ENCODE measurements around the gene PARP16.

Gene PARP16

GRCh38 chr15:65254758-65255157, 31.9 kb downstream of the PARP16 start:
- DNase-seq (ENCODE audit: low read depth): no peak
- TF ChIP-seq MAX (IDR thresholded peaks at IDR 0.05; ENCODE audit: low read depth, low read length): no peak
- no peak for TF ChIP-seq MYC (IDR thresholded peaks at IDR 0.05; ENCODE audit: low read depth, low read length)
- TF ChIP-seq, protein P1, sequence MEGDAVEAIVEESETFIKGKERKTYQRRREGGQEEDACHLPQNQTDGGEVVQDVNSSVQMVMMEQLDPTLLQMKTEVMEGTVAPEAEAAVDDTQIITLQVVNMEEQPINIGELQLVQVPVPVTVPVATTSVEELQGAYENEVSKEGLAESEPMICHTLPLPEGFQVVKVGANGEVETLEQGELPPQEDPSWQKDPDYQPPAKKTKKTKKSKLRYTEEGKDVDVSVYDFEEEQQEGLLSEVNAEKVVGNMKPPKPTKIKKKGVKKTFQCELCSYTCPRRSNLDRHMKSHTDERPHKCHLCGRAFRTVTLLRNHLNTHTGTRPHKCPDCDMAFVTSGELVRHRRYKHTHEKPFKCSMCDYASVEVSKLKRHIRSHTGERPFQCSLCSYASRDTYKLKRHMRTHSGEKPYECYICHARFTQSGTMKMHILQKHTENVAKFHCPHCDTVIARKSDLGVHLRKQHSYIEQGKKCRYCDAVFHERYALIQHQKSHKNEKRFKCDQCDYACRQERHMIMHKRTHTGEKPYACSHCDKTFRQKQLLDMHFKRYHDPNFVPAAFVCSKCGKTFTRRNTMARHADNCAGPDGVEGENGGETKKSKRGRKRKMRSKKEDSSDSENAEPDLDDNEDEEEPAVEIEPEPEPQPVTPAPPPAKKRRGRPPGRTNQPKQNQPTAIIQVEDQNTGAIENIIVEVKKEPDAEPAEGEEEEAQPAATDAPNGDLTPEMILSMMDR (IDR thresholded peaks at IDR 0.05; ENCODE audit: low read depth, low read length): no peak
- no peak for TF ChIP-seq POLR2A (IDR thresholded peaks at IDR 0.05; ENCODE audit: extremely low read depth, insufficient read length)
- no peak overlapping the region for H3K4me3 ChIP-seq (ENCODE audit: low read depth, low read length)

- H3K4me3 ChIP-seq (ENCODE audit: low read depth, low read length): no peak overlapping the region
- no peak for DNase-seq (ENCODE audit: low read depth)
- TF ChIP-seq POLR2A (IDR thresholded peaks at IDR 0.05; ENCODE audit: extremely low read depth, insufficient read length) (no peak), MAX (IDR thresholded peaks at IDR 0.05; ENCODE audit: low read depth, low read length) (no peak), MYC (IDR thresholded peaks at IDR 0.05; ENCODE audit: low read depth, low read length) (no peak)
- TF ChIP-seq, protein P1 (IDR thresholded peaks at IDR 0.05; ENCODE audit: low read depth, low read length): no peak
Measured at GRCh38 chr15:65254356-65254755, 32.3 kb downstream of the PARP16 start.

DNA sequence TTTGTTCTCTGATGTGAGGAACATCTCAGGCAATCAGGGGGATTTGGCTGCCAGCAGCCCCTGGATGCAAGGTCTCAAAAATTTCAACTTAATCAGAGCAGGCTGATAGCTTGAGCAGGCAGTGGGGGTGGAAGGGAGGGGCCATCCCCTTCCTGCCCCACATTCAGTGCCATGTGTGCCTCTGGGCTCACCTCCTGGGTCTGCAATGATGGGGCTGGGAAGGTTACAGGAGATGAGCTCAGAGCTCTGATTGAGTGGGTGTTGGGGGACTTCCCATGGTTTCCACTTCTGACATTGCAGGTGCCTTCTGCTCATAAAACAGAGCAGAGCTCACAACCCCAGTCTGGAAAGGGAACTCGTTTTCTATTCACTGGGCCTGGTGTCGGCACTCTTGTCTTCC, 37.0 kb downstream of the PARP16 start:
- TF ChIP-seq MAX (IDR thresholded peaks at IDR 0.05; ENCODE audit: low read depth, low read length) (no peak), MYC (IDR thresholded peaks at IDR 0.05; ENCODE audit: low read depth, low read length) (no peak), POLR2A (IDR thresholded peaks at IDR 0.05; ENCODE audit: extremely low read depth, insufficient read length) (no peak)
- TF ChIP-seq, protein P1 (IDR thresholded peaks at IDR 0.05; ENCODE audit: low read depth, low read length): no peak
- no peak overlapping the region for H3K4me3 ChIP-seq (ENCODE audit: low read depth, low read length)
- DNase-seq (ENCODE audit: low read depth): no peak

- H3K4me3 ChIP-seq (ENCODE audit: low read depth, low read length): no peak overlapping the region
- no peak for DNase-seq (ENCODE audit: low read depth)
- TF ChIP-seq POLR2A (IDR thresholded peaks at IDR 0.05; ENCODE audit: extremely low read depth, insufficient read length): no peak
- TF ChIP-seq MAX (IDR thresholded peaks at IDR 0.05; ENCODE audit: low read depth, low read length): no peak
- no peak for TF ChIP-seq MYC (IDR thresholded peaks at IDR 0.05; ENCODE audit: low read depth, low read length)
- TF ChIP-seq, protein P1 (IDR thresholded peaks at IDR 0.05; ENCODE audit: low read depth, low read length): no peak
Measured at GRCh38 chr15:65248511-65249255, 38.0 kb downstream of the PARP16 start.

DNA sequence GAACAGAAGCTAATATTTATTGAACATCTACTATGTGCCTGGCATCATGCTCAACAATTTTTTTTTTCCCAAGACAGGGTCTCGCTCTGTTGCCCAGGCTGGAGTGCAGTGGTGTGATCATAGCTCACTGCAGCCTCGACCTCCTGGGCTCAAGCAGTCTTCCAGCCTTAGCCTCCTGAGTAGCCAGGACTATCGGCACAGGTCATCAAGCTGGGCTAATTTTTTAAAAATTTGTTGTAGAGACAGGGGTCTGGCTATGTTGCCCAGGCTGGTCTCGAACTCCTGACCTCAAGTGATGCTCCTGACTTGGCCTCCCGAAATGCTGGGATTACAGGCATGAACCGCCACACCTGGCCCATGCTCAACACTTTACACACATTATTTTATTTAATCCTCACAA, 39.7 kb downstream of the PARP16 start:
- TF ChIP-seq MAX (IDR thresholded peaks at IDR 0.05; ENCODE audit: low read depth, low read length): no peak
- TF ChIP-seq, protein P1 (IDR thresholded peaks at IDR 0.05; ENCODE audit: low read depth, low read length): no peak
- TF ChIP-seq MYC (IDR thresholded peaks at IDR 0.05; ENCODE audit: low read depth, low read length): no peak
- TF ChIP-seq POLR2A (IDR thresholded peaks at IDR 0.05; ENCODE audit: extremely low read depth, insufficient read length): no peak
- H3K4me3 ChIP-seq (ENCODE audit: low read depth, low read length): no peak overlapping the region
- no peak for DNase-seq (ENCODE audit: low read depth)
